ENCODE results near the gene DDI1. TPM values are rescaled to one million over a fixed set of nuclear protein-coding genes. Genes with fewer than 3 reads are reported as not detected.
"Not testable (repeated sequence)": the region's sequence is repeated elsewhere in the genome, so short reads cannot be mapped to it uniquely, and the experiment has no call there.

The DDI1 gene
- total and polyA plus RNA-seq, 2 donors from 2014 or later, result not detected

DNA sequence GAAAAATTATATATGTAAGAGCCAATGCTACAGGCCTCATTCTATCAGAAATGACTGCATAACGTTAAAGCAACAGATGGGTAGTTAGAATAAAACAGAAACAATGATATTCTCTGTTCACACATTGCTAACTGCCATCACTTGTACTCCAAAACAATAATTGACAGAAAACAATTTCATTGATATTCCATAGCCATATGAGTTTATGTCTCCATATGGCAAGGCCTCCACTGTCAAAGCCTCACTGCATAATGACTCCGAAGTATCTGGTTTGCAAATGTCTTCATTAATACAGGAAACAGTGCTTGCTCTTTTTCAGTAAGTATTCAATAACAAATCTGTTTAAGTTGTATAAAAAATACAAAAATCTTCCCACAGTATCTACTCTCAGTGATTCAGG lies 9.9 kb downstream of the DDI1 start:
- no peaks in the 10 kb centered on the region for H3K36me3 ChIP-seq (ENCODE audit: control insufficient read depth in 2 of 3, insufficient read depth in 3 of 3, low read length in 3 of 3)
- TF ChIP-seq CTCF (IDR thresholded peaks at IDR 0.05; ENCODE audit: borderline replicate concordance, extremely low read depth, insufficient read depth), result no peak
- intact Hi-C loops (cut with DNase I), result no loop called here
- H3K4me3 ChIP-seq (ENCODE audit: low read length in 3 of 3), result no peak overlapping the region
- H3K27ac ChIP-seq (ENCODE audit: low read depth in 2 of 2, low read length in 2 of 2), result no peak overlapping the region
- H3K9me3 ChIP-seq (ENCODE audit: control insufficient read depth in 2 of 3, insufficient read depth in 1 of 3, low read length in 3 of 3), result no peaks in the 10 kb centered on the region
- H3K27me3 ChIP-seq (ENCODE audit: control insufficient read depth, insufficient read depth, low read length), result no peaks in the 10 kb centered on the region
- H3K4me1 ChIP-seq (ENCODE audit: control insufficient read depth in 2 of 3, insufficient read depth in 2 of 3, low read depth in 1 of 3, low read length in 3 of 3), result no peaks in the 10 kb centered on the region
- DNase-seq, result no peak
- FAIRE-seq, result no peak
- H3K9ac ChIP-seq (ENCODE audit: low read length in 3 of 3), result no peak overlapping the region

DNA sequence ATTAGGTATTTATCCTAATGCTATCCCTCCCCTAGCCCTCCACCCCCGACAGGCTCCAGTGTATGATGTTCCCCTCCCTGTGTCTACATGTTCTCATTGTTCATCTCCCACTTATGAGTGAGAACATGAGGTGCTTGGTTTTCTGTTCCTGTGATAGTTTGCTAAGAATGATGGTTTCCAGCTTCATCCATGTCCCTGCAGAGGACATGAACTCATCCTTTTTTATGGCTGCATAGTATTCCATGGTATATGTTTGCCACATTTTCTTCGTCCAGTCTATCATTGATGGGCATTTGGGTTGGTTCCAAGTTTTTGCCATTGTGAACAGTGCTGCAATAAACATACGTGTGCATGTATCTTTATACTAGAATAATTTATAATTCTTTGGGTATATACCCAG lies 10.4 kb downstream of the DDI1 start:
- DNase-seq; H3K9me3 ChIP-seq (ENCODE audit: control insufficient read depth in 2 of 3, insufficient read depth in 1 of 3, low read length in 3 of 3); H3K4me1 ChIP-seq (ENCODE audit: control insufficient read depth in 2 of 3, insufficient read depth in 2 of 3, low read depth in 1 of 3, low read length in 3 of 3); FAIRE-seq; H3K27ac ChIP-seq (ENCODE audit: low read depth in 2 of 2, low read length in 2 of 2); H3K9ac ChIP-seq (ENCODE audit: low read length in 3 of 3); H3K36me3 ChIP-seq (ENCODE audit: control insufficient read depth in 2 of 3, insufficient read depth in 3 of 3, low read length in 3 of 3); H3K27me3 ChIP-seq (ENCODE audit: control insufficient read depth, insufficient read depth, low read length); intact Hi-C loops (cut with DNase I); H3K4me3 ChIP-seq (ENCODE audit: low read length in 3 of 3): not testable (repeated sequence)

DNA sequence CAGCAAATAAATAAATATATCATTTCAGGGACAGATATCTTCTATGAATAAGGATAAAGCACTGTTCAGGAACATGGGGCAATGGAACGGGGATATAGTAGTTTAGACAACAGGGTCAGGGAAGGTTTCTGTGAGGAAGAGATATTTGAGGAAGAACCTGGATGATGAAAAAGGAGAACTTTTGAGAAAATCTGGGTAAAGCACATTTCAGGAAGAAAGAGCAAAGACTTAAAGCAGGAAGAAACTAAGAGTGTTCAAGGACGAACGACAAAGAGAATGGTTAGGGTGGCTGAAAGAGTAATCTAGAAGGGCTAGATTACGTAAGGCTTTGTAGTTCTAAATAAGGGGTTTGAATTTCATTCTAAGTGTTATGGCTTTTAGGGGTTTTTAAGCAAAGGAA lies 12.7 kb downstream of the DDI1 start:
- Histone ChIP-seq H3K9ac (ENCODE audit: low read length in 3 of 3) (no peak overlapping the region), H3K9me3 (ENCODE audit: control insufficient read depth in 2 of 3, insufficient read depth in 1 of 3, low read length in 3 of 3) (no peaks in the 10 kb centered on the region), H3K4me1 (ENCODE audit: control insufficient read depth in 2 of 3, insufficient read depth in 2 of 3, low read depth in 1 of 3, low read length in 3 of 3) (no peaks in the 10 kb centered on the region), H3K36me3 (ENCODE audit: control insufficient read depth in 2 of 3, insufficient read depth in 3 of 3, low read length in 3 of 3) (no peaks in the 10 kb centered on the region), H3K4me3 (ENCODE audit: low read length in 3 of 3) (no peak overlapping the region), H3K27me3 (ENCODE audit: control insufficient read depth, insufficient read depth, low read length) (no peaks in the 10 kb centered on the region), H3K27ac (ENCODE audit: low read depth in 2 of 2, low read length in 2 of 2) (no peak overlapping the region)
- intact Hi-C loops (cut with DNase I), result no loop called here
- no peak for TF ChIP-seq CTCF (IDR thresholded peaks at IDR 0.05; ENCODE audit: borderline replicate concordance, extremely low read depth, insufficient read depth)
- FAIRE-seq (no peak), DNase-seq (no peak)

DNA sequence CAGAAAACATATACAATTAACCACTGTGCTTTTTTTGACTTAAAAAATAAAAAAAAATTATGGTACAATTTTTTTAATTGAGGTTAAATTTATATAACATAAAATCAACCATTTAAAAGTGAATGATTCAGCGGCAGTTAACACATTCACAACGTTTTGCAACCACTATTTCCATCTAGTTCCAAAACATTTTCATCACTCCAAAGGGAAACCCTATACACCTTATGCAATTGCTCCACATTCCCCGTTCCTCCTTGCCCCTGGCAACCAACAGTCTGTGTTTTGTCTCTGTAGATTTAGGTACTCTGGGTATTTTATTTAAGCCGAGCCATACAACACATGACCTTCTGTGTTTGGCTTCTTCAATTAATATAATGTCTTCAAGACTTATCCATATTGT lies 15.3 kb downstream of the DDI1 start:
- no peak for DNase-seq
- FAIRE-seq, result no peak
- Histone ChIP-seq H3K4me3 (ENCODE audit: low read length in 3 of 3) (no peak overlapping the region), H3K9ac (ENCODE audit: low read length in 3 of 3) (no peak overlapping the region), H3K4me1 (ENCODE audit: control insufficient read depth in 2 of 3, insufficient read depth in 2 of 3, low read depth in 1 of 3, low read length in 3 of 3) (no peaks in the 10 kb centered on the region), H3K9me3 (ENCODE audit: control insufficient read depth in 2 of 3, insufficient read depth in 1 of 3, low read length in 3 of 3) (no peaks in the 10 kb centered on the region), H3K27me3 (ENCODE audit: control insufficient read depth, insufficient read depth, low read length) (no peaks in the 10 kb centered on the region), H3K36me3 (ENCODE audit: control insufficient read depth in 2 of 3, insufficient read depth in 3 of 3, low read length in 3 of 3) (no peaks in the 10 kb centered on the region), H3K27ac (ENCODE audit: low read depth in 2 of 2, low read length in 2 of 2) (no peak overlapping the region)
- TF ChIP-seq CTCF (IDR thresholded peaks at IDR 0.05; ENCODE audit: borderline replicate concordance, extremely low read depth, insufficient read depth), result no peak
- intact Hi-C loops (cut with DNase I), result no loop called here

Measured in kidney (tissue), 14 donors.